Measurements from ENCODE around the gene CDC25A. TPM values are rescaled to one million over a fixed set of nuclear protein-coding genes. Genes with fewer than 3 reads are reported as not detected.
"Not testable (repeated sequence)": the region's sequence is repeated elsewhere in the genome, so short reads cannot be mapped to it uniquely, and the experiment has no call there.

Gene CDC25A
- total RNA-seq, 2 experiments from 2014 or later, result 55.7 to 57.4 TPM

- Mint-ChIP-seq H3K4me1 (no peaks in the 10 kb centered on the region), H3K9me3 (no peaks in the 10 kb centered on the region), H3K27ac (no peak overlapping the region), H3K27me3 (no peaks in the 10 kb centered on the region), H3K4me3 (no peak overlapping the region), H3K36me3 (no peaks in the 10 kb centered on the region)
- no peak for DNase-seq
Observed at GRCh38 chr3:48214225-48214624, 26.0 kb upstream of the CDC25A start.

- not testable (repeated sequence) for H3K27me3 Mint-ChIP-seq, DNase-seq, H3K9me3 Mint-ChIP-seq, H3K36me3 Mint-ChIP-seq, H3K4me1 Mint-ChIP-seq, H3K4me3 Mint-ChIP-seq, H3K27ac Mint-ChIP-seq
Observed at GRCh38 chr3:48211776-48212175, 23.6 kb upstream of the CDC25A start.

GRCh38 chr3:48210534-48210933 lies 22.3 kb upstream of the CDC25A start:
- not testable (repeated sequence) for H3K27me3 Mint-ChIP-seq

DNA sequence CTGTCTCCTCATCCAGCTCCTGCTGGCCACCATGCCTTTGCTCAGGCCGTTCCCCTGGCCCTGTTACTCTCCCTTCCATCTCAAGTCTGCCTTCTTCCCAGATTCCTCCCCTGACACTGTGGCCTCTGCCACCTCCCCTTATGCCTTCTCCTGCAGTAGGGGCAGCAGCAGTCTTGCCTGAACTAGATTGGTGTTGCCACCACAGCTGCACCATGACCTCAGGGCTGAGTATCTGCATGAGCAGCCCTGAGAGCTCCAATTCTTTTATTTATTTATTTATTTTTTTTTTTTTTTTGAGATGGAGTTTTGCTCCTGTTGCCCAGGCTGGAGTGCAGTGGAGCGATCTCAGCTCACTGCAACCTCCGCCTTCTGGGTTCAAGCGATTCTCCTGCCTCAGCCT lies 21.2 kb upstream of the CDC25A start:
- Mint-ChIP-seq H3K4me3 (no peak overlapping the region), H3K27ac (no peak overlapping the region), H3K27me3 (no peaks in the 10 kb centered on the region), H3K36me3 (no peaks in the 10 kb centered on the region), H3K9me3 (no peaks in the 10 kb centered on the region), H3K4me1 (no peaks in the 10 kb centered on the region)
- DNase-seq, result no peak

More at GRCh38 chr3:48210534-48210933, 22.3 kb upstream of the CDC25A start:
- H3K4me3 Mint-ChIP-seq, H3K36me3 Mint-ChIP-seq, H3K9me3 Mint-ChIP-seq, H3K27ac Mint-ChIP-seq, H3K4me1 Mint-ChIP-seq, DNase-seq: not testable (repeated sequence)

- no peak for DNase-seq
- Mint-ChIP-seq H3K27me3 (no peaks in the 10 kb centered on the region), H3K4me1 (no peaks in the 10 kb centered on the region), H3K36me3 (no peaks in the 10 kb centered on the region), H3K9me3 (no peaks in the 10 kb centered on the region), H3K4me3 (no peak overlapping the region), H3K27ac (no peak overlapping the region)
Observed at GRCh38 chr3:48208076-48208475, 19.9 kb upstream of the CDC25A start.

DNA sequence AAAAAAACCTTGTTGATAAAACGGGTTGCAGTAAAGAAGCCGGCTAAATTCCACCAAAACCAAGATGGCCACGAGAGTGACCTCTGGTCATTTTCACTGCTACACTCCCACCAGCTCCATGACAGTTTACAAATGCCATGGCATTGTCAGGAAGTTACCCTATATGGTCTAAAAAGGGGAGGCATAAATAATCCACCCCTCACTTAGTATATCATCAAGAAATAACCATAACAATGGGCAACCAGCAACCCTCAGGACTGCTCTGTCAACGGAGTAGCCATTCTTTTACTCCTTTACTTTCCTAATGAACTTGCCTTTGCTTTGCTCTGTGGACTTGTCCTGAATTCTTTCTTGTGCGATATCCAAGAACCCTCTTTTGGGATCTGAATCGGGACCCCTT lies 14.4 kb upstream of the CDC25A start:
- DNase-seq, result no peak
- Mint-ChIP-seq H3K4me1 (no peaks in the 10 kb centered on the region), H3K27ac (no peak overlapping the region), H3K4me3 (no peak overlapping the region), H3K9me3 (no peaks in the 10 kb centered on the region), H3K36me3 (no peaks in the 10 kb centered on the region), H3K27me3 (peaks cover 3% of the 10 kb centered on the region)

DNA sequence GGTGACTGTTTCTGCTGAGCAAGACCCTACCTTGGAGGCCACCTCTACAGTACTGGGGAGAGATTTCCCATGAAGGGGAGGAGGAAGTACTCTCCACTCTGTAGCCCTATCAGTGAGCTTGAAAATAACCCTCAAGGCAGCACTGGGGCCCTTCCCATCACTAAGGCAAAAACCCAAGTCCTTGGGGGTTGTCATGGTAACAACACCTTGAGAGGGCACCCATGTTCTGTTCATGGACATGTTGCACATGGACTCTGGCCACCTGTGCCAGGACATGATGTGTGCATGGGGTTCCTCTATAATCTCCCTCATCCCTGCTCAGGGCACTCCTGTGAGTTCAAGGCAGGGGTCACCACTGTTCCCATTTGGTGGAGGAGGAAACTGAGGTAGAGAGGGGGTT lies 10.9 kb upstream of the CDC25A start:
- no peaks in the 10 kb centered on the region for H3K9me3 Mint-ChIP-seq
- DNase-seq, result no peak
- peaks cover 16% of the 10 kb centered on the region for H3K27me3 Mint-ChIP-seq

GRCh38 chr3:48196611-48197010 lies 8.4 kb upstream of the CDC25A start:
- no peak overlapping the region for H3K4me3 Mint-ChIP-seq
- H3K27me3 Mint-ChIP-seq, result peaks cover 19% of the 10 kb centered on the region
- H3K4me1 Mint-ChIP-seq, result peaks cover 2% of the 10 kb centered on the region
- H3K9me3 Mint-ChIP-seq, result no peaks in the 10 kb centered on the region
- no peak for DNase-seq
- H3K36me3 Mint-ChIP-seq, result no peaks in the 10 kb centered on the region
- H3K27ac Mint-ChIP-seq, result no peak overlapping the region

More for the DNA sequence above, 10.9 kb upstream of the CDC25A start:
- Mint-ChIP-seq H3K4me3 (no peak overlapping the region), H3K27ac (no peak overlapping the region), H3K4me1 (peaks cover 2% of the 10 kb centered on the region), H3K36me3 (no peaks in the 10 kb centered on the region)

- peaks cover 2% of the 10 kb centered on the region for H3K4me1 Mint-ChIP-seq
- no peaks in the 10 kb centered on the region for H3K36me3 Mint-ChIP-seq
- no peaks in the 10 kb centered on the region for H3K9me3 Mint-ChIP-seq
- no peak overlapping the region for H3K27ac Mint-ChIP-seq
- peak; percentile 16 for DNase-seq
- no peak overlapping the region for H3K4me3 Mint-ChIP-seq
- peaks cover 16% of the 10 kb centered on the region for H3K27me3 Mint-ChIP-seq
Observed at GRCh38 chr3:48194446-48195071, 6.3 kb upstream of the CDC25A start.

- no peak for DNase-seq
- no peaks in the 10 kb centered on the region for H3K9me3 Mint-ChIP-seq
- no peak overlapping the region for H3K4me3 Mint-ChIP-seq
- peaks cover 16% of the 10 kb centered on the region for H3K4me1 Mint-ChIP-seq
- no peak overlapping the region for H3K27ac Mint-ChIP-seq
- peaks cover 15% of the 10 kb centered on the region for H3K36me3 Mint-ChIP-seq
- H3K27me3 Mint-ChIP-seq, result peaks cover 26% of the 10 kb centered on the region
Observed at GRCh38 chr3:48190911-48191310, 2.7 kb upstream of the CDC25A start.

GRCh38 chr3:48189321-48189720 lies 1.1 kb upstream of the CDC25A start:
- Mint-ChIP-seq H3K27ac (no peak overlapping the region), H3K4me1 (peaks cover 19% of the 10 kb centered on the region), H3K4me3 (no peak overlapping the region), H3K9me3 (no peaks in the 10 kb centered on the region), H3K27me3 (peaks cover 27% of the 10 kb centered on the region), H3K36me3 (peaks cover 29% of the 10 kb centered on the region)
- DNase-seq, result no peak

DNA sequence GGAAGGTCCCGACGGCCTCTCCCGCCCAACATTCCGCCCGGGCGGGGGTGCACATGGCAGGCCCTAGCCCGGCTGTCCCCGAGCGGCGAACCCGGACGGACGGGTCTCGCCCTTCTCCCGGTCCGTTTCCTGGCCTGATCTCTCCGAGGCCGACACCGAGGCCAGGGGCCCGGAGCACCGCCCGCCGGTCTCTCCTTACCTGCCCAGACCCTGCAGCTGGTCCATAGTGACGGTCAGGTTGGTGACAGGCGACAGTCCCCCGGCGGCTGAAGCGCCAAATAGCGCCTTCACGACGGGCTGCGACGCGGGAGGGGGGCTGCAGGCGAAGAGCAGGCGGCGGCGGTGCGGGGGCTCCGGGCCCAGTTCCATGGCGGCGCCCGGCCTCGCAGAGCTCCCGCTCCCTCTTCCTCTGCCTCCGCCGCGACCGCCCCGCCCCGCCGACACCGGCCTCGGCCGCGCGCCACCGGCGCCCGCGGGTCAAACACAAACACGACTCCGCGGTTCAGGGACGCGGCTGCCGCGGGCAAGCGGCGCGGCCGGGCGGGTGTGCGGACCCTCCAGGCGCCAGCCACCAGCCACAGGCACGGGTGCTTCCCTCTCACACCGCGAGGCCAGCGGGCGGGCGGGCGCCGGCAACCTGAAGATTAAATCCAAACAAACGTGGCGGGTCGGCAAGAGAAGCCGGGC lies 495 bp downstream of the CDC25A start:
- peak; percentile 63 for DNase-seq
- peaks cover 45% of the 10 kb centered on the region for H3K36me3 Mint-ChIP-seq
- peaks cover 20% of the 10 kb centered on the region for H3K4me1 Mint-ChIP-seq
- peak overlapping the region; percentile 98 for H3K4me3 Mint-ChIP-seq
- peaks cover 22% of the 10 kb centered on the region for H3K27me3 Mint-ChIP-seq
- H3K27ac Mint-ChIP-seq, result peak overlapping the region; percentile 82
- no peaks in the 10 kb centered on the region for H3K9me3 Mint-ChIP-seq

DNA sequence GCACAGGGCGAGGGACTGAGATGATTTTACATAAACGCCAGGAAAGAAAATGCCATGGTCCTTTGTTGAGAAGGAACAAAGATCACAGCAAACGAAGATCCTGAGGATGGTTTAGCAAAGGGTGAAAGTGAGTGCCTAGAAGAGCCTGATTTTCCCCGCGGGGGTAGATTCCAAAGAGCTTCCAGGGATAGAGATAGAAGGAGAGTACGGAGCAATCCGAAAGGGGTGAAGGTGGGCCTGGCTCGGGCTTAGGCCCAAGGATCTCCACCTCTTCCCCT lies 977 bp downstream of the CDC25A start:
- Mint-ChIP-seq H3K4me3 (peak overlapping the region; percentile 98), H3K27me3 (peaks cover 22% of the 10 kb centered on the region), H3K36me3 (peaks cover 50% of the 10 kb centered on the region), H3K9me3 (no peaks in the 10 kb centered on the region), H3K27ac (peak overlapping the region; percentile 82), H3K4me1 (peaks cover 22% of the 10 kb centered on the region)
- DNase-seq, result no peak

DNA sequence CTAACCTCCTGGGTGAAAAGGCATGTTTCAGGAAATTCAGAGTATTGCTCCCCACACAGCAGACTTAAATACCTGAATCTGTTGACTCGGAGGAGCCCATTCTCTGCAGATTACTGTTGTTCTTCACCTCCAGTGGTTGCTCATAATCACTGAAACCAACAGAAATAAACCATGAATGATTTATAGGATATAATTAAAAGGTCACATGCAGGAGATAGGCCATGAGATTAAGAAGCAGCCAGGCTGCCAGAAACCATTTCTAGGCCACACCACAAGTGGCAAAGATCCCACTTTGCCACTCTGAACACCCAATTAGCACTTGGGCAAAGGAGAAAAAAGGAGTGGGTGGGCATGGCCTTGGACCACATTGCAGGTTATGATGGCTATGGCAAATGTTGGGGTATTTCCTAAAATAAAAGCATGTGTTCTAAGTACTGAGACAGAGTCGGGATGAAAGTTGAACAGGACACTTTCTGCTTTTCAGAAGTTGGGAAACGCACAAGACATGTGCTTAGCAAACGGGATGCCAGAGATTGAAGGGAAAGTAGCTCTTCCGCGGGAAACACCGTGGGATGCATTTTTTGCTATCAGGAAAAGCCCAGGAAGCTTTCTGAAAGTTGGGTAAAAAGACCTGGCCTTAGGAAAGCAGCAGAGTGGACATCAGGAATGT lies 1.5 kb downstream of the CDC25A start:
- no peaks in the 10 kb centered on the region for H3K9me3 Mint-ChIP-seq
- H3K36me3 Mint-ChIP-seq, result peaks cover 55% of the 10 kb centered on the region
- peak overlapping the region; percentile 82 for H3K27ac Mint-ChIP-seq
- peaks cover 22% of the 10 kb centered on the region for H3K4me1 Mint-ChIP-seq
- peaks cover 22% of the 10 kb centered on the region for H3K27me3 Mint-ChIP-seq
- DNase-seq, result no peak
- peak overlapping the region; percentile 98 for H3K4me3 Mint-ChIP-seq

DNA sequence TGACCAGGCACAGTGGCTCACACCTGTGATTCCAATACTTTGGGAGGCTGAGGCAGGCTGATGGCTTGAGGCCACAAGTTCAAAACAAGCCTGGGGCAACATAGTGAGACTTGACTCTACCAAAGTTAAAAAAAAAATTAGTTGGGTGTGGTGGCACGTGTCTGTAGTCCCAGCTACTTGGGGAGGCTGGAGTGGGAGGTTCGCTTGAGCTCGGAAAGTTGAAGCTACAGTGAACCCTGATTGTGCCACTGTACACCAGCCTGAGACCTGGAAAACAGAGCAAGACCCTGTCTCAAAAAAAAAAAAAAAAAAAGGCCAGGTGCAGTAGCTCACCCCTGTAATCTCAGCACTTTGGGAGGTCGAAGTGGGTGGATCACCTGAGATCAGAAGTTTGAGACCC lies 3.1 kb downstream of the CDC25A start:
- DNase-seq, result no peak
- Mint-ChIP-seq H3K4me1 (peaks cover 28% of the 10 kb centered on the region), H3K9me3 (no peaks in the 10 kb centered on the region), H3K4me3 (no peak overlapping the region), H3K36me3 (peaks cover 69% of the 10 kb centered on the region), H3K27me3 (peaks cover 22% of the 10 kb centered on the region), H3K27ac (no peak overlapping the region)

DNA sequence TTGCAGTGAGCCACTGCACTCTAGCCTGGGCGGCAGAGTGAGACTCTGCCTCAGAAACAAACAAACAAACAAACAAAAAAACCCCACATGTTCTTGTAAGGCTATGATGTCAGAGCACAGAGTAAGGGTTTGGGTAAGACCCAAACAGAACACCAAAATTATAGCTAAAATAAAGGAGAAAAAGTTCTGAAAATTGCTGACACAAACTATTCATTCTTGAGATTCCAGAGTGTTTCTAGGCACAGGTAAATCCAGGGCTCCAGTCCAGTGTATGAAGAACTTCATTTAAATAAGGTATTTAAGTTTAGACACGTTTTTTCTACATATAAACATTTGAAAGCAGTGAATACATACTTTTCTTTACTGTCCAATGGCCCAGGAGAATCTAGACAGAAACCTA lies 3.9 kb downstream of the CDC25A start:
- Mint-ChIP-seq H3K4me1 (peaks cover 28% of the 10 kb centered on the region), H3K36me3 (peaks cover 76% of the 10 kb centered on the region), H3K9me3 (no peaks in the 10 kb centered on the region)

More for the DNA sequence above, 3.9 kb downstream of the CDC25A start:
- Mint-ChIP-seq H3K4me3 (no peak overlapping the region), H3K27ac (no peak overlapping the region), H3K27me3 (peaks cover 22% of the 10 kb centered on the region)
- no peak for DNase-seq
